Measurements from ENCODE around the gene IL12RB2. TPM values are rescaled to one million over a fixed set of nuclear protein-coding genes. Genes with fewer than 3 reads are reported as not detected.

Gene IL12RB2
- total and polyA plus RNA-seq, 4 donors: 0.02 to 2.1 (median 0.44) TPM

DNA sequence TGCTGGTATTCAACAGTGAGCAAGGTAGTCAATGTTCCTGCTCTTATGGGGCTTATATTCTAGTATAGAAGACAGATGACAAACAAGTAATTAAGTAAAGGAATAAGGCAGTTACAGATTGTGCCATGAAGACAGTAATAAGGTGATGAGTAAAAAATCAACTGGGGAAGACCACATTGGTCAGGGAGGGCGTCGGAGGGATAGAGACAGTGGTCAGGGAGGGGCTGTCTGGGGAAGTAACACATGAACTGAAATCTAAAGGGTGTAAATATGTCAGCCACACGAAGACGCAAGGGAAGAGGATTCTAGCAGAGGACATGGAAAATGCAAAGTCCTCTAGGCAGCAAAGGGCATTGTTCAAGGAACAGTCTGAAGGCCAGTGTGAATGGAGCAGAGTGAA is 10.1 kb downstream of the IL12RB2 start:
- DNase-seq (no peak), ATAC-seq (ENCODE audit: insufficient read depth, low FRiP score) (no peak)
- H3K27ac ChIP-seq (ENCODE audit: low read depth in 1 of 2, low read length in 1 of 2): no peak overlapping the region
- WGBS, 2 donors: 90% methylated on average over 4 of the region's 4 CpGs
- H3K27me3 ChIP-seq (ENCODE audit: control insufficient read depth in 3 of 3, insufficient read depth in 3 of 3, low read length in 2 of 3): peaks cover 0 to 5% (median 0%) of the 10 kb centered on the region in 3 donors
- no peaks in the 10 kb centered on the region for H3K4me1 ChIP-seq (ENCODE audit: control insufficient read depth in 5 of 5, insufficient read depth in 5 of 5, low read length in 5 of 5)
- TF ChIP-seq, protein P1, sequence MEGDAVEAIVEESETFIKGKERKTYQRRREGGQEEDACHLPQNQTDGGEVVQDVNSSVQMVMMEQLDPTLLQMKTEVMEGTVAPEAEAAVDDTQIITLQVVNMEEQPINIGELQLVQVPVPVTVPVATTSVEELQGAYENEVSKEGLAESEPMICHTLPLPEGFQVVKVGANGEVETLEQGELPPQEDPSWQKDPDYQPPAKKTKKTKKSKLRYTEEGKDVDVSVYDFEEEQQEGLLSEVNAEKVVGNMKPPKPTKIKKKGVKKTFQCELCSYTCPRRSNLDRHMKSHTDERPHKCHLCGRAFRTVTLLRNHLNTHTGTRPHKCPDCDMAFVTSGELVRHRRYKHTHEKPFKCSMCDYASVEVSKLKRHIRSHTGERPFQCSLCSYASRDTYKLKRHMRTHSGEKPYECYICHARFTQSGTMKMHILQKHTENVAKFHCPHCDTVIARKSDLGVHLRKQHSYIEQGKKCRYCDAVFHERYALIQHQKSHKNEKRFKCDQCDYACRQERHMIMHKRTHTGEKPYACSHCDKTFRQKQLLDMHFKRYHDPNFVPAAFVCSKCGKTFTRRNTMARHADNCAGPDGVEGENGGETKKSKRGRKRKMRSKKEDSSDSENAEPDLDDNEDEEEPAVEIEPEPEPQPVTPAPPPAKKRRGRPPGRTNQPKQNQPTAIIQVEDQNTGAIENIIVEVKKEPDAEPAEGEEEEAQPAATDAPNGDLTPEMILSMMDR (IDR thresholded peaks at IDR 0.05; ENCODE audit: control extremely low read depth, extremely low read depth): no peak
- H3K36me3 ChIP-seq (ENCODE audit: control insufficient read depth in 4 of 4, insufficient read depth in 4 of 4, low read length in 4 of 4): no peaks in the 10 kb centered on the region
- no peak overlapping the region for H3K4me3 ChIP-seq
- peaks cover 0 to 2% (median 0%) of the 10 kb centered on the region in 4 donors for H3K9me3 ChIP-seq (ENCODE audit: control insufficient read depth in 4 of 4, insufficient read depth in 3 of 4, low read length in 3 of 4)
- H3K9ac ChIP-seq (ENCODE audit: insufficient read depth in 1 of 2, low read length in 2 of 2): no peak overlapping the region

DNA sequence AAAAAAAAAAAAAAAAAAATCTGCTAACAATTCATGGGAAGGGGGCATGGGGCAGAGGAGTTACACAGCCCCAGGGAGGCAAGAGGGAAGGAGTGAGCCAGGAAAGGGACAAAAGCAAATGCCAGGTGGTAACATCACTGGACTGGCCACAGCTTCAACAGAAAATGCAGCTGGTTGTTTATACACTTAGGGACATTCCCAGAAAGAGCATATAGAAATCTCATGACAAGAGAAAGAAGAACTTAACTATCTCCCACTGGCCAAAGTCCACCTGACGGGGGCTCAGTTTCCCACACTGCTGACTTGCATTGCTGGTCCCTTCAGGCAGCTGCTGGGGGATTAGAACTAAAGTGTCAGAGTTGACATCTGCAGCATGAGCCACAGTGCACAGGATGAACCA is 14.8 kb downstream of the IL12RB2 start:
- no peak overlapping the region for H3K4me3 ChIP-seq
- H3K9me3 ChIP-seq (ENCODE audit: control insufficient read depth in 4 of 4, insufficient read depth in 3 of 4, low read length in 3 of 4): peaks cover 0 to 2% (median 0%) of the 10 kb centered on the region in 4 donors
- 95 to 97% methylated on average over 1 of the region's 1 CpG for WGBS, 2 donors
- DNase-seq (no peak), ATAC-seq (ENCODE audit: insufficient read depth, low FRiP score) (no peak)
- TF ChIP-seq, protein P1 (IDR thresholded peaks at IDR 0.05; ENCODE audit: control extremely low read depth, extremely low read depth): no peak
- H3K36me3 ChIP-seq (ENCODE audit: control insufficient read depth in 4 of 4, insufficient read depth in 4 of 4, low read length in 4 of 4): no peaks in the 10 kb centered on the region
- peaks cover 0 to under 1% (median 0%) of the 10 kb centered on the region in 3 donors for H3K27me3 ChIP-seq (ENCODE audit: control insufficient read depth in 3 of 3, insufficient read depth in 3 of 3, low read length in 2 of 3)
- H3K27ac ChIP-seq (ENCODE audit: low read depth in 1 of 2, low read length in 1 of 2): no peak overlapping the region
- H3K4me1 ChIP-seq (ENCODE audit: control insufficient read depth in 5 of 5, insufficient read depth in 5 of 5, low read length in 5 of 5): no peaks in the 10 kb centered on the region
- H3K9ac ChIP-seq (ENCODE audit: insufficient read depth in 1 of 2, low read length in 2 of 2): no peak overlapping the region

DNA sequence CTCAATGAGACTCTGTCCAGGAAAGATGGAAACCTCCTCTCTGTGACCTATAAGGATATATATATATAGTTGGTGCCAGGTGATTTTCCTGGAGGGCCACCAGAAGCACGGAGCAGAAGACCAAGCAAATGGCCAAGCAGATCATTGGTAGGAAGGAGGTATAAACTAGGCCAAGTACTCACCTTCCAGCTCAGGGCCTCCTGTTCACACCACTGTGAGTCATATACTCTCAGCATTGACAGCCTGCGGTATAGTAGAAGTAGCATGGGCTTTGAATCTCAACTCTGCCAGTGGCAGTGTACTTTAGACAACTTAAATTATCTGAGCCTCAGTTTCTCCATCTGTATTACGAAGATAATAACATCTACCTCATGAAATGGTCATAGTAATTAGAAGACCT is 15.4 kb downstream of the IL12RB2 start:
- H3K9me3 ChIP-seq (ENCODE audit: control insufficient read depth in 4 of 4, insufficient read depth in 3 of 4, low read length in 3 of 4): peaks cover 0 to 2% (median 0%) of the 10 kb centered on the region in 4 donors
- H3K9ac ChIP-seq (ENCODE audit: insufficient read depth in 1 of 2, low read length in 2 of 2): no peak overlapping the region
- DNase-seq: no peak
- H3K36me3 ChIP-seq (ENCODE audit: control insufficient read depth in 4 of 4, insufficient read depth in 4 of 4, low read length in 4 of 4): no peaks in the 10 kb centered on the region
- H3K4me3 ChIP-seq: no peak overlapping the region
- H3K27me3 ChIP-seq (ENCODE audit: control insufficient read depth in 3 of 3, insufficient read depth in 3 of 3, low read length in 2 of 3): no peaks in the 10 kb centered on the region
- H3K4me1 ChIP-seq (ENCODE audit: control insufficient read depth in 5 of 5, insufficient read depth in 5 of 5, low read length in 5 of 5): no peaks in the 10 kb centered on the region
- ATAC-seq (ENCODE audit: insufficient read depth, low FRiP score): no peak
- no peak overlapping the region for H3K27ac ChIP-seq (ENCODE audit: low read depth in 1 of 2, low read length in 1 of 2)
- 89 to 94% methylated on average over 3 of the region's 3 CpGs for WGBS, 2 donors
- TF ChIP-seq, protein P1 (IDR thresholded peaks at IDR 0.05; ENCODE audit: control extremely low read depth, extremely low read depth): no peak

DNA sequence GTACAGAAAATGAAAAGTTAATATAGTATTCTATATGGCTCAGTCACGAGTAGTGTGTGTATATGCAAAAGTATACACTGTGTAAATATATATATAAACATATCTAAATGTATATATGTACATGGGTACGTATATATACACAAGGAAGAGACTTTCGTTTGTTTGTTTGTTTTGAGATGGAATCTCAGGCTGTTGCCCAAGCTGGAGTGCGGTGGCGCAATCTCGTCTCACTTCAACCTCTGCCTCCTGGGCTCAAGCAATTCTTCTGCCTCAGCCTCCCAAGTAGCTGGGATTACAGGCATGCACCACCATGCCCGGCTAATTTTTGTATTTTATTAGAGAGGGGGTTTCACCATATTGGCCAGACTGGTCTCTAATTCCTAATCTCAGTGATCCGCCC is 16.4 kb downstream of the IL12RB2 start:
- Histone ChIP-seq H3K9me3 (ENCODE audit: control insufficient read depth in 4 of 4, insufficient read depth in 3 of 4, low read length in 3 of 4) (peaks cover 0 to 2% (median 0%) of the 10 kb centered on the region in 4 donors), H3K4me3 (no peak overlapping the region), H3K9ac (ENCODE audit: insufficient read depth in 1 of 2, low read length in 2 of 2) (no peak overlapping the region), H3K27ac (ENCODE audit: low read depth in 1 of 2, low read length in 1 of 2) (no peak overlapping the region), H3K4me1 (ENCODE audit: control insufficient read depth in 5 of 5, insufficient read depth in 5 of 5, low read length in 5 of 5) (no peaks in the 10 kb centered on the region), H3K36me3 (ENCODE audit: control insufficient read depth in 4 of 4, insufficient read depth in 4 of 4, low read length in 4 of 4) (no peaks in the 10 kb centered on the region), H3K27me3 (ENCODE audit: control insufficient read depth in 3 of 3, insufficient read depth in 3 of 3, low read length in 2 of 3) (no peaks in the 10 kb centered on the region)
- DNase-seq: no peak
- ATAC-seq (ENCODE audit: insufficient read depth, low FRiP score): no peak
- TF ChIP-seq, protein P1 (IDR thresholded peaks at IDR 0.05; ENCODE audit: control extremely low read depth, extremely low read depth): no peak
- WGBS, 2 donors: 88 to 91% methylated on average over 8 of the region's 8 CpGs
